Upper lobe of left lung (tissue), 6 donors: Measurements from ENCODE around the gene ATP11A. TPM values are rescaled to one million over a fixed set of nuclear protein-coding genes. Genes with fewer than 3 reads are reported as not detected.
A peak's percentile ranks its signal among the peaks of the same experiment; 100 is the strongest.

ENCODE experiments used
- ATAC-seq, 2 donors: fragments of 200-7000 bp; cut with Tn5 transposase; one replicate each; pipeline ENCODE4 v1.9.1; 2022; ENCODE audit warnings: mild to moderate bottlenecking in 2 of 2, moderate library complexity in 2 of 2; ENCODE audit not compliant: low FRiP score in 2 of 2
- DNase-seq, 2 donors: peaks; one replicate each; pipeline ENCODE4 v3.0.0-alpha.2; 2019 to 2020
- H3K27ac ChIP-seq, 4 donors: fragments of 200-600 bp; sonication (generic); one replicate each; pipeline ENCODE4 v1.5.1; 2016 to 2019
- H3K27me3 ChIP-seq, 4 donors: fragments of 200-600 bp; sonication (generic); one replicate each; pipeline ENCODE4 v1.5.1; 2017 to 2019
- H3K36me3 ChIP-seq, 4 donors: fragments of 200-600 bp; sonication (generic); one replicate each; pipeline ENCODE4 v1.5.1; 2016 to 2019
- H3K4me1 ChIP-seq, 4 donors: fragments of 200-600 bp; sonication (generic); one replicate each; pipeline ENCODE4 v1.5.1; 2018 to 2019
- H3K4me3 ChIP-seq, 4 donors: fragments of 200-600 bp; sonication (generic); one replicate each; pipeline ENCODE4 v1.5.1; 2017 to 2019; ENCODE audit warnings: mild to moderate bottlenecking in 2 of 4, moderate library complexity in 1 of 4
- H3K9me3 ChIP-seq, 4 donors: fragments of 200-600 bp; sonication (generic); one replicate each; pipeline ENCODE4 v1.5.1; 2018 to 2019
- EP300 ChIP-seq, 4 donors: sonication (generic); formaldehyde crosslinking; IDR thresholded peaks; one replicate each; pipeline ENCODE4 v1.5.1; 2017; ENCODE audit warnings: antibody characterized with exemption in 4 of 4, control low read depth in 2 of 4
- POLR2A ChIP-seq, 4 donors: fragments of 450-650 bp; IDR thresholded peaks; one replicate each; pipeline ENCODE4 v1.5.1; 2016 to 2017; ENCODE audit warnings: antibody characterized with exemption in 4 of 4, mild to moderate bottlenecking in 2 of 4
- POLR2AphosphoS5 ChIP-seq, 2 donors: sonication (generic); formaldehyde crosslinking; IDR thresholded peaks; one replicate each; pipeline ENCODE4 v1.5.1; 2017; ENCODE audit warnings: antibody characterized with exemption in 2 of 2
- WGBS, 2 donors: methylation state at CpG; one replicate each; pipeline ENCODE4 v1.1.5; 2017 to 2018; 5-methylcytosine and 5-hydroxymethylcytosine counted together
- total RNA-seq, 6 donors: library from RNA; depleted of rRNA in 4 of 6; stranded (reverse); fragments of >200 nt in 4 of 6; gene quantifications; one replicate each; pipeline versions ENCODE4 v1.1.0 to v1.2.1, GENCODE V29; 2016 to 2021
- TF ChIP-seq, protein P1 (sequence below), 6 experiments: fragments of 450-650 bp in 4 of 6; fragments of 200-600 bp in 2 of 6; sonication (generic) in 2 of 6; IDR thresholded peaks; one replicate each; pipeline ENCODE4 v1.5.1; 2016 to 2019; ENCODE audit warnings: antibody characterized with exemption in 6 of 6
- donor health status: DM: no; HTN: no; CAD: no; lungs with moderate emphysema.
- donor health status: DM: no; HTN: yes; CAD: no; lungs with severe emphysema.

Gene ATP11A
- total RNA-seq, 6 donors from 2014 or later = 159 to 285 (median 260) TPM

DNA sequence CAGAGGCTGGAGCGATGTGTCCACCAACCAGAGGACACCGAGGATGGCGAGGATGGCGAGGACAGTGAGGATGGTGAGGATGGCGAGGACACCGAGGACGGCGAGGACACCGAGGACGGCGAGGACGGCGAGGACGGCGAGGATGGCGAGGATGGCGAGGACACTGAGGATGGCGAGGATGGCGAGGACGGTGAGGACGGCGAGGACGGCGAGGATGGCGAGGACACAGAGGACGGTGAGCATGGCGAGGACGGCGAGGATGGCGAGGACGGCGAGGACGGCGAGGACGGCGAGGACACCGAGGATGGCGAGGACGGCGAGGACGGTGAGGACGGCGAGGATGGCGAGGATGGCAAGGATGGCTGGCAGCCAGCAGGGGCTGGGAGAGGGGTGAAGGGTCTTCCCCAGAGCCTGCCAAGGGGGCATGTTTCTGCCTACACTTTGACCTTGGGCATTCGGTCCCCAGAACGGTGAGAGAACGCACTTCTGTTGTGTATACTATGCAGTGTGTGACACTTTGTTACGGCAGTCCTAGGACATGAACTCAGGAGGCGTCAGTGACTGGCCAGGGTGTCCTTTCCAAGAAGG, 44.4 kb upstream of the ATP11A start:
- Histone ChIP-seq H3K9me3 (no peaks in the 10 kb centered on the region), H3K4me1 (peaks cover 0 to 9% (median 4%) of the 10 kb centered on the region in 4 donors), H3K27me3 (no peaks in the 10 kb centered on the region), H3K36me3 (no peaks in the 10 kb centered on the region), H3K27ac (no peak overlapping the region), H3K4me3 (no peak overlapping the region)
- TF ChIP-seq POLR2AphosphoS5 (IDR thresholded peaks at IDR 0.05) = no peak
- TF ChIP-seq POLR2A (IDR thresholded peaks at IDR 0.05) = no peak
- TF ChIP-seq, protein P1, sequence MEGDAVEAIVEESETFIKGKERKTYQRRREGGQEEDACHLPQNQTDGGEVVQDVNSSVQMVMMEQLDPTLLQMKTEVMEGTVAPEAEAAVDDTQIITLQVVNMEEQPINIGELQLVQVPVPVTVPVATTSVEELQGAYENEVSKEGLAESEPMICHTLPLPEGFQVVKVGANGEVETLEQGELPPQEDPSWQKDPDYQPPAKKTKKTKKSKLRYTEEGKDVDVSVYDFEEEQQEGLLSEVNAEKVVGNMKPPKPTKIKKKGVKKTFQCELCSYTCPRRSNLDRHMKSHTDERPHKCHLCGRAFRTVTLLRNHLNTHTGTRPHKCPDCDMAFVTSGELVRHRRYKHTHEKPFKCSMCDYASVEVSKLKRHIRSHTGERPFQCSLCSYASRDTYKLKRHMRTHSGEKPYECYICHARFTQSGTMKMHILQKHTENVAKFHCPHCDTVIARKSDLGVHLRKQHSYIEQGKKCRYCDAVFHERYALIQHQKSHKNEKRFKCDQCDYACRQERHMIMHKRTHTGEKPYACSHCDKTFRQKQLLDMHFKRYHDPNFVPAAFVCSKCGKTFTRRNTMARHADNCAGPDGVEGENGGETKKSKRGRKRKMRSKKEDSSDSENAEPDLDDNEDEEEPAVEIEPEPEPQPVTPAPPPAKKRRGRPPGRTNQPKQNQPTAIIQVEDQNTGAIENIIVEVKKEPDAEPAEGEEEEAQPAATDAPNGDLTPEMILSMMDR (IDR thresholded peaks at IDR 0.05) = no peak
- no peak for TF ChIP-seq EP300 (IDR thresholded peaks at IDR 0.05)
- ATAC-seq = no peak
- 90 to 92% methylated on average over 45 to 49 of the region's 49 CpGs for WGBS, 2 donors
- peak in 1 of 2 donors; percentile 56 for DNase-seq

DNA sequence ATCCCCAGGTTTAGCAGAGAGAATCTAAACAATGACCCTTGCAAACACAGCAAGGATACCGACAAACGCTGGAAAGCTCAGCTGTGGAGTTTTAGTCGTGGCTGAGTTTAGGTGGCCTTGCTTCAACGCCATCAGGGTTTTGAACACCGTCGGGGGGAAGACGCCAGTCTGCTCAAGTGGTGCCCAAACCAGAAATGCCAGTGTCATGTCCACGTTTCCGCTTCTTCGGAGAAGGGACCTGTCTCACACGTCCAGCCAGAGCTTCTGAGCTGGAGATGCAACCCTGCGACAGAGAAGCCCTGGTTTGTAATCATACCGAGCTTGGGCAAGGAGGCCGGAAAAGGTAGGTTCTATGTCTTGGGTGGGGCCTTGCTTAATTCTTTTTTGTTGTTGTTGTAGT, 42.6 kb upstream of the ATP11A start:
- Histone ChIP-seq H3K27ac (no peak overlapping the region), H3K9me3 (no peaks in the 10 kb centered on the region), H3K4me1 (no peaks in the 10 kb centered on the region), H3K4me3 (no peak overlapping the region), H3K27me3 (no peaks in the 10 kb centered on the region), H3K36me3 (no peaks in the 10 kb centered on the region)
- 84 to 87% methylated on average over 14 of the region's 14 CpGs for WGBS, 2 donors
- DNase-seq = no peak
- no peak for ATAC-seq
- TF ChIP-seq POLR2AphosphoS5 (IDR thresholded peaks at IDR 0.05) (no peak), POLR2A (IDR thresholded peaks at IDR 0.05) (no peak), EP300 (IDR thresholded peaks at IDR 0.05) (no peak)
- TF ChIP-seq, protein P1 (IDR thresholded peaks at IDR 0.05) = no peak

DNA sequence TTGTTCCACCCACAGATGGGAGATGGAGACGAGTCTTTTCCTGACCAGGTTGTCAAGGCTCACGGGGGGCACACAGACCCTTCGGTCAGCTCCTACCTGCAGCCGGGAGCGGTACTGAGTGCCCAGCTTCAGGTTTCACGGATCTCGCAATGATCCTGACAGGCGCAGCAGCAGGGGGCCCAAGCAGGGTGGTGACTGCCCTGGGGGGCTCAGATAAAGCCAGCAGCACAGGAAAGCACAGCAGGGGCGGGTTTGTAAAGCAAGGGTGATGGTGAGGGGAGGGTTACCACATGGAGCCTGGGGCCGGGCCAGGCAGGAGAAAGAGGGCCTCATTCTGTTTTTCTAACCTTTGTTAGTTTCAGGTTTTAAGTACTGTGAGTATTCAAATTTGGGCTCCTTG, 41.7 kb upstream of the ATP11A start:
- no peak for ATAC-seq
- Histone ChIP-seq H3K36me3 (no peaks in the 10 kb centered on the region), H3K27me3 (no peaks in the 10 kb centered on the region), H3K4me3 (no peak overlapping the region), H3K9me3 (no peaks in the 10 kb centered on the region), H3K27ac (no peak overlapping the region), H3K4me1 (no peaks in the 10 kb centered on the region)
- no peak for DNase-seq
- TF ChIP-seq POLR2A (IDR thresholded peaks at IDR 0.05) (no peak), POLR2AphosphoS5 (IDR thresholded peaks at IDR 0.05) (no peak), EP300 (IDR thresholded peaks at IDR 0.05) (no peak)
- TF ChIP-seq, protein P1 (IDR thresholded peaks at IDR 0.05) = no peak
- WGBS, 2 donors = 87 to 90% methylated on average over 10 of the region's 10 CpGs

DNA sequence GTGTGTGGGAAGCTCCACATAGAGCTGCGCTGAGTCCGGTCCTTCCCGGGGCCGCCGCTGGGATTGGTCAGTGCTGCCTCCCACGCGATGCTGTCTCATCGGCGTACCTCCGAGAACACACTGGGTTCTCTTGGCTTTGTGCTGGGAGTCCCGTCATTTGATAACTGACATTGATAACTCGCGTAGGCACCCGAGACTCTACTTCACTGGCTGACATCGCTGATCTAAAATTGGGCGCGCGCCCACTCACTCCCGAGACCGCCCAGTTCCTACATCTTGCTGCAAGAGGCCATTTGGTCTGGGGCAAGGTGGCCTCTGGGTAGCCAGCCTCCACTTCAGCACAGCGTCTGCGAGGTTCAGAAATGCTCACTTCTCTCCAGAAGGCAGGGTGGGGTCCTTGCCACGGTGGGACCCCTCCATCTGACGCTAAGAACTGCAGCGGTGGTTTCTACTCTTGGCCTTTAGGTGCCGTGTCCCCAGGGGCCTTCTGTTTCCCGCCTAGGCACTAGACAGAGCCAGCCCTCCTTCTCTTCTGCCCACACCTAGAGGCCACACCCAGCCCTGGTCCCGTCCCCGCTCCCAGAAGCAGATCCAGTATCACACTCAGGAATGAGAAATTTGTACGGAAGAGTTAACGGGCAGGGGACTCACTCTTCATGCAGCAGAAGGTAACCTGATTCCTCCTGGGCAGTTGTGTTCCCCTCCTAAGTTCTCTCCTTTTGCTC, 40.7 kb upstream of the ATP11A start:
- peak in 1 of 2 donors; percentile 55 for DNase-seq
- H3K4me1 ChIP-seq = no peaks in the 10 kb centered on the region
- H3K36me3 ChIP-seq = no peaks in the 10 kb centered on the region
- no peak overlapping the region for H3K4me3 ChIP-seq
- no peaks in the 10 kb centered on the region for H3K27me3 ChIP-seq
- WGBS, 2 donors = 95 to 100% methylated on average over 31 of the region's 31 CpGs
- TF ChIP-seq POLR2AphosphoS5 (IDR thresholded peaks at IDR 0.05) (no peak), EP300 (IDR thresholded peaks at IDR 0.05) (no peak), POLR2A (IDR thresholded peaks at IDR 0.05) (no peak)
- TF ChIP-seq, protein P1 (IDR thresholded peaks at IDR 0.05) = no peak
- ATAC-seq = no peak
- H3K27ac ChIP-seq = no peak overlapping the region
- H3K9me3 ChIP-seq = no peaks in the 10 kb centered on the region
